Activated T-helper 9 cell treated with anti-CD3 and anti-CD28 coated beads, Interleukin-2, amount 50 U/mL, for 16 hours (primary cell): ENCODE measurements around the gene VMA21.
A peak's percentile ranks its signal among the peaks of the same experiment; 100 is the strongest.

Experiments used
- DNase-seq: peaks from one replicate; pipeline ENCODE4 v3.0.0-alpha.2; 2020; ENCODE audit warnings: low read depth

The VMA21 gene

DNA sequence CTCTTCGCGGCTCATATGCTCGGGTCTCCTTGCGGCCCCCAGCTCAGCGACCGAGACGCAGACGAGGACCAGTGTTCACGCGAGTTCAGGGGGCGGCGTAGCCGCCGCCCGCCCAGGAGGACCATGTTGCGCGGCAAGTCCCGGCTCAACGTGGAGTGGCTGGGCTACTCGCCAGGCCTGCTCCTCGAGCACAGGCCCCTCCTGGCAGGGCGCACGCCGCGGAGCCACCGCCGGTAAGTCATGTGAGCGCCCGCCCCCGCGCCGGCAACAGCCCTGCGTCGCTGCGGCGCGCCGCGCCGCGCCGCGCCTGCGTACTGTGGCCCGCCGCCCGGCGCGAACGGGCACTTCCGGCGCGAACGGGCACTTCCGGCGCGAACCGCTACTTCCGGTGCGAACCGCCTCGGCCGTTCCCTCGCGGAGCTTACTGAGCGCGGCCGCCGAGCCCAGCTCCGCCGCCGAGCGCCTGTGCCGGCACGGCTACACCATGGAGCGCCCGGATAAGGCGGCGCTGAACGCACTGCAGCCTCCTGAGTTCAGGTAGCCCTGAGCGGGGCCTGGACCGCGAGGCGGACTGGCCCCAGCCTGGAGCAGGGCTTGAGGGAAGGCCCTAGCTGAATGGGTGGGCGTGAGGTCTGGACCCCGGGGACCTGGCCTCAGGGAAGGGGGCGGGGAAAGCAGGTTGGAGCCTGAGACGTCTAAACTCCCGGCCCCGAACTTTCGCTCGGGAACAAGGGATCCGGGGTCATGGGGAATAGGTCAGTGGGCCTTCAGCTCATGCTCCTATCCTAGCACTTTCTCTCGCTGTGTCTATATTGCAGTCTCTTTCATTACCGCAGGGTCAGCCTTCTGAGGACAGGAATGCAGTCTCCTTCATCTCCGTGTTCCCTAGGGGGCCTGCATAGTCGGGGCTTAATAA is at the start of gene VMA21:
Gene VMA21 (plus strand): TSS at position 382 of the 916 bp plus-strand sequence. CDS start 103 bp downstream, at position 485.
- peak; percentile 72 for DNase-seq

DNA sequence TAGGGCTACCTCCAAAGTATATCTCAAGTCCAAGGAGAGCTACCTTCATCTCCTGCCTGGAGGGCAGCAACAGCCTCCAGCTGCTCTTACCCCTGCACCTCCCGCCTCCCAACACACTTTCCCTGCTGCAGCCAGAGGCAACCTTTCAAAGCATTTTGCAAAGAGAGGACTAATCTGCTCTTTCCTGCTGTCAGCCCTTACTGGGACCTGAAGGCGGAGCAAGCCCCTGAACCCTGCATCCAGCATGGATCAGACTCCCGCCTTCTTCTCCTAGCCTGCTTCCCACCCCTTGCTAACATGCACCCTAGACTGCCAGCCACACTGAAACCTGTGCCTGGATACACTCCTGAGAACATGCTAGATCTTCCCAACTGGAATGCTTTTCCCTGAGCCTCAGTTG is 37.7 kb upstream of the VMA21 start:
- DNase-seq: no peak

DNA sequence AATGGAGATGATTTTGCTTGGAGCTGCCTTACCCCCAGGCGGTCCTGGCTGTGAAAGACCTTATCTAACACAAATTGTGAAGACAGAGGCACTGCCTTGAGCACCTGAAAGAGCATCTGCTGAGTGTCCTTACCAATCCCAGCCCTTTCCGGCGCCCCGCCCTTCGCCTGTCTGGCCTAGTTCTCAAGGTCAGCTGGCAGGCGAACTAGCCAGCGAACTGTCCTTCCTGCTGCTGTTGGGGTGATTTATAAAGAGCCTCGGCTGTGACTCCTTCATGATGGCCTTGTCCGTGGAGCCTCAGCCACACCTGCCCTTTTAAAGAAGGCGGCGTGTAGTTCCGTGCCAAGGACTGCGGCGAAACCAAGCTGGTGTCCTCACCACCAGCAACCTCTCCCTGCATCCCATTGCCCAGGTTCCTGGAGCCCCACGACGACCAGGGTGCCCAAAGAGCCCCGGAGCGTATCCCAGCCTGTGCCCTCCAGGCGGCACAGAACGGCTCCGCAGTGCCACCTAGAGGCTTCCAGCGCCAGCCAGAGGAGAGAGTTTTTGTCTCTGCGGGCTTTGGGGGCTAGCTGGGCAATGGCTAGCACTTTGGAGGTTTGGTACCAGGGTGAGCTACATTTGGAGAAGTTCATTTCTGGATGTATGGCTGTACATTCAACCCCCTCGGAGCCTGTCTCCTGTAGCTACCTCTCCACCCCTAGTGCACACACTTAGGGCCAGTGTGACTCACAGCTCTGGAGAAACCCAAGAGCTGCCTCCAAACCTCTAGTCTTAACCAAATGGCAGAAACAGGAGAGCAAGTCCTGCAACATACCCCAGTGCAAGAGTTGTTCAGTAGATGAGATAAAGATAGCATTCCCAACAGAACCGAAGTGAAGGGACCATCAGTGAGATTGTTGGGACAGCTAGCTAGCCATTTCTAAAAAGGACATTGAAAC is 36.8 kb upstream of the VMA21 start:
- DNase-seq: peak; percentile 13

GRCh38 chrX:151363316-151363715 is 33.7 kb upstream of the VMA21 start:
- DNase-seq: no peak

DNA sequence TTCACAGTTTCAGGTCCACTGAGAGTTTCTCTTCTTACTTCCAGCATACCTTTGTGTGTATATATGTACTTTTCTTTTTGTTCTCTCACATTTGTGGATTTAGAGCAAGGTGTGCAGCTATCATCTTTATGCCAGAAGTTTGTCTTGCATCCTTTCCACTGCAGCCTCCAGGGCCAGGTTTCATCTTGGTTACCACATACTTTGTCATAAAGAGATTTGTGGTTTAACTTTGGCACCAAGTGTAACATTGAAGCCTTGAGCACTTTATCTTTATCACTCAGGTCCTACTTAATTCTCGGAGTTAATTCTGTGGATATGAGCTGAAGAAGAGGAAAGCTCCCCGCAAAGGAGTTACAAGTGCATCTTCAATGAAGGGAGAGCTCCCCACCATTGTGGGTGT is 31.4 kb upstream of the VMA21 start:
- DNase-seq: no peak

- DNase-seq: no peak
These were observed 26.1 kb upstream of the VMA21 start for GRCh38 chrX:151370906-151371305.

DNA sequence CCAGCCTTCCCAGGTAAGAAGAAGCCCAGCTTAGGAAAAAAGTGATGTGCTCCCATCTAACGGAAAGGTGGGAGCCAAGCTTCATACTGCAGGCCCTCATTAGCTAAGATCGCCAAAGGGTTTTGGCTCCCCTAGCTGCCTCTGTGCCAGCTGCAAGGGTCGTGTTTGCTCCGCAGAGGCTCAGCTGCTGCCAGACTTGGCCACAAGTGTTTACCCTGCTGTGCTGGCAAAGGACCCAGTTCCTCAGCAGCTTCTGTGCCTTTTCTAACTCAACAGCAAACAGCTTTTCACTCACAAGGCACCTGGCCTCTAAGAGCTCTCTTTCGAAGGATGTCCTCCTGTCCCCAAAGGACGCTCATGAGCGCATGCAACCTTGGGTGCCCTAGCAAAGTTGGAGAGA is 12.2 kb upstream of the VMA21 start:
- DNase-seq: no peak

GRCh38 chrX:151386838-151387459 is 10.1 kb upstream of the VMA21 start:
- DNase-seq: no peak

DNA sequence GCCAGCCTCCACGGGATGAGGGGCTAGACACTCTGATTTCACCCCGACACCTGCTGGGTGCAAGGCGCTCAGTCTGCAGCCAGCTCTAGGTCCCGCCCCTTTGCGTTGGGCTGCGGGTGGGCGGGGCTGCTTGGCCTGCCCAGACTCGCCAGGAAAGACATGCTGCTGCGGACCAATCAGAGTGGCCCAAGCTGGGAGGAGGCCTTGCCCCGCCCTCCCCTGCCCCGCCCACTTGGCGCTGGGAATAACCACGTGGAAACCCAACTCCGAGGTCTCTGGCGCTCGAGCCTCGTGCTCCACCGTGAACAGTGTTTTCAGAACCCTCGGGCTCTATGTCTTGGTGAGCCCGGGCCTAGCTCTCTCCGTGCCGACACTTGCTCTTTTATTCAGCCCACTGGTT is 5.3 kb upstream of the VMA21 start:
- DNase-seq: no peak

- DNase-seq: peak; percentile 15
These were observed 3.5 kb upstream of the VMA21 start for GRCh38 chrX:151393514-151393913.

- DNase-seq: peak; percentile 12
These were observed 773 bp upstream of the VMA21 start for GRCh38 chrX:151396042-151396824.

- no peak for DNase-seq
These were observed 700 bp downstream of the VMA21 start for GRCh38 chrX:151397741-151398070.

GRCh38 chrX:151398346-151398745 is 1.3 kb downstream of the VMA21 start:
- DNase-seq: no peak

DNA sequence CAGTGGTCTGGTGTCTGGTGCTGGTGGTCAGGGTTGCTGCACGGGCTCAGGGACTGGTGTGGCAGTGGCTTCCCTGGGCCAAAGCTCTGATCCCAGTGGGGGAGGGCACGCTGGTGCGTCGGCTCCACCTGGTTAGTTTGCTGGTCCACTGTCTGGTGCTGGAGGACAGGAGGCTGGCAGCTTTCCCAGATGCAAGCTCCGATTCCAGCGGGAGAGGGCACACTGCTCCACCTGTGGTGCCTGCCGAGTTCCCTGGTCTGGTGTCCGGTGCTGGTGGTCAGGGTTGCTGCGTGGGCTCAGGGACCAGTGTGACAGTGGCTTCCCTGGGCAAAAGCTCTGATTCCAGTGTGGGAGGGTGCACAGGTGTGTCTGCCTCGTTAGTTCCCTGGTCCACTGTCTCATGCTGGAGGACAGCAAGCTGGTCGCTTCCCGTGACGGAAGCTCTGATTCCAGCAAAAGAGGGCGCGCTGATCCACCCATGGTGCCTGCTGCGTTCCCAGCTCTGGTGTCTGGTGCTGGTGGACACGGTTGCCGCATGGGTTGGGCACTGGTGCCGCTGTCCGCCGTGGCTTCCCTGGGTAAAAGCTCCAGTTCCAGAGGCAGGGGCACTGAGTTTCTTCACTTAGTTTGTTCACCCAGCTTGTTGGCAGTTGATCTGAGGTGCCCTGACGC is 5.8 kb downstream of the VMA21 start:
- no peak for DNase-seq

- DNase-seq: no peak
These were observed 19.6 kb downstream of the VMA21 start for GRCh38 chrX:151416579-151416978.

DNA sequence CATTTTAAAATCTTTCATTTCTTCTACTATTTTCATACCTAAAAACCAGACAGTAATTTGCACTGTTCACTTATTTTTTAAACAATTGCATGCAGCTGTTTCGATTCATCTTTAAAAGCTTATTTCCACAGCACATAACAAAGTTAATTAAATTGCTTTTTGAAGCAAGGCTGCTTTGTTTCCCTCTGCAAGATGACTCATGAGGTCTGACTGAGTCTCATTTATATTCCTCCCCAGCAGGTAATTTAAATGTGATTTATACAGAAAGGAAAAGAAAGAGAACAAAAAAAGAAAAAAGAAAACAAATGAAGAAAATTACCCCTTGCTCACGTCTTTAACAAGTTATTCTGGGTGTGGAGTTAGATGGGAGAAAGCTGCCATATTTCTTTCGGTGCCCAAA is 22.8 kb downstream of the VMA21 start:
- DNase-seq: no peak

DNA sequence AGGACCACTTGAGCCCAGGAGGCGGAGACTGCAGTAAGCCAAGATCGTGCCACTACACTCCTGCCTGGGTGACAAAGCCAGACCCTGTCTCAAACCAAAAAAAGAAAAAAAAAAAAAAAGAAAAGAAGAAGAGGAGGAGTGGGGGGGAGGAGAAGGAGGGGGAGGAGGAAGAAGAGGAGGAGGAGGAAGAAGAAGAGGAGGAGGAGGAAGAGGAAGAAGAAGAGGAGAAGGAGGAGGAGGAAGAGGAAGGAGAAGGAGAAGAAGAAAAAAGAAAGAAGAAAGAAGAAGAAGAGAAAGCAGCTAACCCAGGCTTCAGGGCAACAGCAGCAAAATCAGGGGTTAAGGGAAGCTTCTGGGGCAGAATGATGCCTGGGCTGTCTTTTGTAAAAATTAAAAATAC is 27.5 kb downstream of the VMA21 start:
- no peak for DNase-seq

DNA sequence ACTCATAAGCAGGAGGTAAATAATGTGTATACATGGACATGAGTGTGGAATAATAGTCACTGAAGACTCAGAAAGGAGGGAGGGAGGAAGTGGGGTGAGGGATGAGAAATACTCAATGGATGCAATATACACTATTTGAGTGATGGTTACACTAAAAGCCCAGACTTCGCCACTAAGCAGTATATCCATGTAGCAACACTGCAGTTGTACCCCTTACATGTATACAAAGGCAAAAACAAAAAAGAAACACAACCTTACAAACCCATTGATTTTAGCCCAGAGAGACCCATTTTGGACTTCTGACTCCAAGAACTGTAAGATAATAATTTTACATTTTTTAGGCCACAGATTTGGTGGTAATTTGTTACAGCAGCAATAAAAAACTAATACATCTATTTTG is 51.5 kb downstream of the VMA21 start:
- DNase-seq: no peak

DNA sequence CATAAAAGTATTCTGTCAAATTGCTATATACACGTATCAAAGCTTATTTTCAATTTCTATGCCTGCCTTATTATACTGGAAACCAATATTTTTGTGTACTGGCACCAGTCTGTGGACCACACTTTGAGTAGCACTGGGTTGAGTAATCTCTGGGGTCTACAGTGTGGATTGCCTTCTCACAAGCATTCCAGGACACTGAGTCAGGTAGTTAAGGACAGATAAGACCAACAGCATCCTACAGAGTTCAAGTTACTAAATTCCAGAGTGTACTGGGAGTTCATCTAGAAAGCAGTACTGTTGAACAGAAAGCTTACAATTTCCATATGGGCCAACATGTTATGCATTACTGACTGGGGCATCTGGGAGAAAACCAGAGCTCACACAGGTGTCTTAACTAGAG is 61.8 kb downstream of the VMA21 start:
- no peak for DNase-seq
